IMR-90 (cell line): ENCODE measurements around the gene CMC2. TPM values are rescaled to one million over a fixed set of nuclear protein-coding genes. Genes with fewer than 3 reads are reported as not detected.

Experiments
- ATAC-seq: fragments of 200-7000 bp; cut with Tn5 transposase; 2 replicates; pipeline ENCODE4 v1.9.1; 2020; ENCODE audit warnings: low read depth, mild to moderate bottlenecking, moderate library complexity
- BruUV-seq: library from RNA; stranded (reverse); fragments of 400-500 nt; replicated peaks from 2 replicates; lab custom pipeline; 2021; lab: Mats Ljungman, UMichigan
- CTCF ChIA-PET: fragments of 300-600 bp; formaldehyde crosslinking; extraction: SDS; loops from one replicate; lab custom pipeline; 2021; ENCODE audit warnings: antibody characterized with exemption; lab: Yijun Ruan, JAX
- POLR2A ChIA-PET: fragments of 300-600 bp; sonication (Branson Sonifier 250); formaldehyde crosslinking; loops from one replicate; lab custom pipeline; 2022; ENCODE audit warnings: antibody characterized with exemption; ENCODE audit not compliant: unreplicated experiment; lab: Charles Lee
- DNase-seq: peaks from one replicate; pipeline ENCODE4 v3.0.0; 2013
- H2AFZ ChIP-seq: replicated peaks from 2 replicates; pipeline ENCODE3; 2013; ENCODE audit warnings: low read length, mild to moderate bottlenecking; ENCODE audit not compliant: poor library complexity
- H2AK5ac ChIP-seq: 2 replicates; pipeline ENCODE4 v1.6.1; 2013; ENCODE audit warnings: low read depth, low read length, inconsistent platforms
- H2AK9ac ChIP-seq: replicated peaks from 2 replicates; pipeline ENCODE3; 2013; ENCODE audit warnings: mild to moderate bottlenecking, low read depth, low read length, moderate library complexity; ENCODE audit not compliant: poor library complexity
- H2BK120ac ChIP-seq: 2 replicates; pipeline ENCODE4 v1.6.1; 2013; ENCODE audit warnings: low read depth, low read length, inconsistent platforms
- H2BK15ac ChIP-seq: 3 replicates; pipeline ENCODE4 v1.6.1; 2013; ENCODE audit warnings: low read depth, low read length, inconsistent platforms
- H2BK20ac ChIP-seq: 2 replicates; pipeline ENCODE4 v1.6.1; 2013; ENCODE audit warnings: low read depth, mild to moderate bottlenecking, inconsistent platforms, low read length, moderate library complexity
- H2BK5ac ChIP-seq: 2 replicates; pipeline ENCODE4 v1.6.1; 2013; ENCODE audit warnings: mild to moderate bottlenecking, low read depth, low read length, inconsistent platforms; ENCODE audit not compliant: poor library complexity, severe bottlenecking
- H3K14ac ChIP-seq: replicated peaks from 2 replicates; pipeline ENCODE4 v1.6.1; 2013; ENCODE audit warnings: low read depth, low read length, inconsistent platforms
- H3K18ac ChIP-seq: 2 replicates; pipeline ENCODE4 v1.6.1; 2013; ENCODE audit warnings: low read depth, low read length, control low read depth
- H3K23ac ChIP-seq: 2 replicates; pipeline ENCODE4 v1.6.1; 2013; ENCODE audit warnings: low read depth, low read length, inconsistent platforms
- H3K27ac ChIP-seq: 2 replicates; pipeline ENCODE4 v1.5.1; 2013; ENCODE audit warnings: mild to moderate bottlenecking, control low read depth, low read length; ENCODE audit not compliant: insufficient read depth
- H3K27me3 ChIP-seq: 2 replicates; pipeline ENCODE4 v1.6.1; 2013; ENCODE audit warnings: low read length; ENCODE audit not compliant: control insufficient read depth, insufficient read depth
- H3K36me3 ChIP-seq: 2 replicates; pipeline ENCODE4 v1.6.1; 2013; ENCODE audit warnings: low read length, mixed read lengths; ENCODE audit not compliant: control insufficient read depth, insufficient read depth
- H3K4ac ChIP-seq: 2 replicates; pipeline ENCODE4 v1.6.1; 2013; ENCODE audit warnings: low read depth, low read length, inconsistent platforms
- H3K4me1 ChIP-seq: 2 replicates; pipeline ENCODE4 v1.6.1; 2013; ENCODE audit warnings: low read length, mixed read lengths; ENCODE audit not compliant: control insufficient read depth, insufficient read depth
- H3K4me2 ChIP-seq: 2 replicates; pipeline ENCODE4 v1.6.1; 2013; ENCODE audit warnings: low read depth, mild to moderate bottlenecking, control low read depth, low read length, moderate library complexity
- H3K4me3 ChIP-seq: 2 replicates; pipeline ENCODE4 v1.5.1; 2013; ENCODE audit warnings: low read depth, mild to moderate bottlenecking, control low read depth, low read length, moderate library complexity; ENCODE audit not compliant: insufficient read depth
- H3K56ac ChIP-seq: 2 replicates; pipeline ENCODE4 v1.6.1; 2013; ENCODE audit warnings: low read length, inconsistent platforms; ENCODE audit not compliant: insufficient read depth; ENCODE audit errors: extremely low read depth
- H3K79me1 ChIP-seq, 2 experiments: 2 replicates each; pipeline ENCODE4 v1.6.1; 2013; ENCODE audit warnings: low read length in 2 of 2, inconsistent platforms in 1 of 2, low read depth in 1 of 2
- H3K9ac ChIP-seq: 2 replicates; pipeline ENCODE4 v1.6.1; 2013; ENCODE audit warnings: low read depth, low read length, control low read depth
- H3K9me1 ChIP-seq: 2 replicates; pipeline ENCODE4 v1.6.1; 2013; ENCODE audit warnings: low read length, inconsistent platforms; ENCODE audit not compliant: insufficient read depth
- H3K9me3 ChIP-seq: 2 replicates; pipeline ENCODE4 v1.6.1; 2013; ENCODE audit warnings: low read length; ENCODE audit not compliant: control insufficient read depth, insufficient read depth
- H4K20me1 ChIP-seq: 2 replicates; pipeline ENCODE4 v1.6.1; 2013; ENCODE audit warnings: low read length, inconsistent platforms; ENCODE audit not compliant: insufficient read depth
- H4K5ac ChIP-seq: 2 replicates; pipeline ENCODE4 v1.6.1; 2013; ENCODE audit warnings: mild to moderate bottlenecking, low read depth, low read length, control low read depth
- H4K8ac ChIP-seq, 2 experiments: 2 replicates each; pipeline ENCODE4 v1.6.1; 2013; ENCODE audit warnings: low read depth in 2 of 2, low read length in 2 of 2, control low read depth in 1 of 2, inconsistent platforms in 1 of 2
- H4K91ac ChIP-seq: 2 replicates; pipeline ENCODE4 v1.6.1; 2013; ENCODE audit warnings: low read depth, low read length, inconsistent platforms; ENCODE audit not compliant: insufficient read depth
- CEBPB ChIP-seq: IDR thresholded peaks from 2 replicates; pipeline ENCODE4 v1.6.1; 2012; ENCODE audit warnings: low read depth, low read length, improper control_type of control experiment
- CTCF ChIP-seq: conservative IDR thresholded peaks from 2 replicates; pipeline ENCODE4 v1.5.1; 2012; ENCODE audit warnings: mild to moderate bottlenecking, low read depth, low read length, improper control_type of control experiment
- ELK1 ChIP-seq: fragments of 150-350 bp; IDR thresholded peaks from 2 replicates; pipeline ENCODE4 v1.6.1; 2016; ENCODE audit warnings: low read depth, mild to moderate bottlenecking, low read length, moderate library complexity, borderline replicate concordance
- MXI1 ChIP-seq: IDR thresholded peaks from 2 replicates; pipeline ENCODE4 v1.6.1; 2012; ENCODE audit warnings: low read depth, mild to moderate bottlenecking, low read length, moderate library complexity, borderline replicate concordance
- NFE2L2 ChIP-seq: fragments of 150-350 bp; IDR thresholded peaks from 2 replicates; pipeline ENCODE4 v1.6.1; 2016; ENCODE audit warnings: low read depth, mild to moderate bottlenecking, low read length
- WGBS, 2 experiments: methylation state at CpG; one replicate each; pipeline versions ENCODE4 v1.1.5 to v1.1.7; 2013; ENCODE audit warnings: missing lambda C conversion rate in 2 of 2; ENCODE audit not compliant: insufficient read length in 1 of 2; ENCODE audit errors: extremely low coverage in 2 of 2; 5-methylcytosine and 5-hydroxymethylcytosine counted together
- dilution Hi-C: fragments of 300-500 bp; cut with HindIII; formaldehyde crosslinking; loops from one replicate; pipeline ENCODE4 v1.14.3; 2018; ENCODE audit warnings: low sequenced_read_pairs; ENCODE audit not compliant: unreplicated experiment
- in situ Hi-C: fragments of 300-500 bp; cut with MboI; formaldehyde crosslinking; loops from 3 replicates; pipeline ENCODE4 v1.14.3; 2019; ENCODE audit warnings: low sequenced_read_pairs, inconsistent platforms, mixed read lengths
- intact Hi-C: fragments of 100-400 bp; cut with micrococcal nuclease; formaldehyde crosslinking; loops from 2 replicates; pipeline ENCODE4 v1.10.0; 2022
- polyA plus RNA-seq, 3 experiments: library from polyadenylated mRNA; depleted of rRNA; stranded (reverse); fragments of >200 nt; gene quantifications; 2 replicates each; pipeline ENCODE4 v1.2.3, GENCODE V29; 2012; ENCODE audit warnings: low replicate concordance in 1 of 3
- total RNA-seq: library from RNA; depleted of rRNA; stranded (reverse); fragments of >200 nt; gene quantifications from 2 replicates; pipeline ENCODE4 v1.2.3, GENCODE V29; 2012

Gene CMC2
- total and polyA plus RNA-seq, 2 of the 4 experiments (the other 2 are of a cell fraction), result 57.0 to 104 TPM

- no peak for TF ChIP-seq NFE2L2
These were observed 74.0 kb downstream of the CMC2 start (continued) for GRCh38 chr16:80932708-80933095.

- intact Hi-C loops, result no loop called here
- CTCF ChIA-PET, result interaction anchor here (1.1 kb wide), 1 partner anchor 104 kb away, joined by 3 read pairs; the partner anchor contains the start of gene ATMIN
- TF ChIP-seq CEBPB (no peak), ELK1 (no peak), MXI1 (peak; percentile 12; the same call in 1 of the 2 replicates), CTCF (no peak)
These were observed 74.6 kb downstream of the CMC2 start for GRCh38 chr16:80931801-80932707.

More at GRCh38 chr16:80931801-80932707, 74.6 kb downstream of the CMC2 start:
- H2BK20ac ChIP-seq, result peak overlapping the region; percentile 52; the same call in 1 of the 2 replicates
- peak overlapping the region; percentile 48 for H3K56ac ChIP-seq
- H3K9ac ChIP-seq, result peak overlapping the region; percentile 61
- DNase-seq (peak; percentile 35), ATAC-seq (peak; percentile 89)
- peak overlapping the region; percentile 70 to 77 for H4K8ac ChIP-seq
- peak overlapping the region; percentile 46 for H3K4me3 ChIP-seq
- 0 out of 4 replicates have a peak, but pooled peaks cover 0 to 3% of the 10 kb centered on the region in 2 experiments for H3K79me1 ChIP-seq
- no peaks in the 10 kb centered on the region; the same call in 1 of the 2 replicates for H3K4me1 ChIP-seq
- peak overlapping the region; percentile 0 for H2AK9ac ChIP-seq
- H3K9me3 ChIP-seq, result no peaks in the 10 kb centered on the region
- peak overlapping the region; percentile 77 for H2BK120ac ChIP-seq
- dilution Hi-C loops, result no loop called here
- H3K18ac ChIP-seq, result no peak overlapping the region
- H3K14ac ChIP-seq, result peak overlapping the region; percentile 86; the same call in 1 of the 2 replicates
- peak overlapping the region; percentile 60 for H2BK5ac ChIP-seq
- no peaks in the 10 kb centered on the region for H4K20me1 ChIP-seq
- H2AK5ac ChIP-seq, result no peak overlapping the region
- in situ Hi-C loops, result no loop called here
- peak overlapping the region; percentile 66; the same call in 1 of the 2 replicates for H4K91ac ChIP-seq
- peak overlapping the region; percentile 93 for H3K4me2 ChIP-seq
- peak overlapping the region; percentile 93 for H2AFZ ChIP-seq
- no peak overlapping the region for H4K5ac ChIP-seq
- H3K27me3 ChIP-seq, result no peaks in the 10 kb centered on the region
- peak overlapping the region; percentile 80 for H3K4ac ChIP-seq
- peak overlapping the region; percentile 56; the same call in 1 of the 2 replicates for H3K23ac ChIP-seq
- peak overlapping the region; percentile 36 for H3K27ac ChIP-seq
- H2BK15ac ChIP-seq, result no peak overlapping the region
- 2% methylated on average over 27 of the region's 67 CpGs; no CpG with 5 or more reads in 1 of the 2 experiments for WGBS, 2 experiments
- POLR2A ChIA-PET, result no interaction called here
- no peaks in the 10 kb centered on the region for H3K36me3 ChIP-seq
- no peaks in the 10 kb centered on the region for H3K9me1 ChIP-seq
- BruUV-seq, result no TSS peak
